GM19193 (cell line): ENCODE data around the gene WT1.

Source experiments
- POLR2A ChIP-seq: IDR thresholded peaks from 4 replicates; pipeline ENCODE4 v1.6.1; 2011; ENCODE audit not compliant: insufficient read depth, insufficient read length; ENCODE audit errors: extremely low read depth

Gene WT1

DNA sequence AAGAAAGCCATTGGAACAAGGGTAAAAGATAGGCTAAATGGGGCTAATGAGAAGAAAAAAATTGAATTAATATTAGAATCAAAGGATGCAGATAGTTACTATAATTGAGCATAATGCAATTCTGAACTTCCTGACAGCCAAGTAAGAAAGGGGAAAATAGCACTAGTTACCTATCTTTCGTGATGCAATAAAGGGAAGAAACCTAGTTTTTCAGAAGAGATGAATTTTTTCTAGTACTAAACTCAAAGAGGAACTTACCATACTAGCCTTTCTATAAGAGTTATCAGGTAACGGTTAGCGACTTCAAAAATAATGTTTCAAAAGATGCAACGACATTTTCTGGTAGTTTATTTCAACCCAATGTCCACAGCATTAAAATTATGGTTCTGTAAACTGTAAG is 8.8 kb upstream of the WT1 start:
- no peak for TF ChIP-seq POLR2A

DNA sequence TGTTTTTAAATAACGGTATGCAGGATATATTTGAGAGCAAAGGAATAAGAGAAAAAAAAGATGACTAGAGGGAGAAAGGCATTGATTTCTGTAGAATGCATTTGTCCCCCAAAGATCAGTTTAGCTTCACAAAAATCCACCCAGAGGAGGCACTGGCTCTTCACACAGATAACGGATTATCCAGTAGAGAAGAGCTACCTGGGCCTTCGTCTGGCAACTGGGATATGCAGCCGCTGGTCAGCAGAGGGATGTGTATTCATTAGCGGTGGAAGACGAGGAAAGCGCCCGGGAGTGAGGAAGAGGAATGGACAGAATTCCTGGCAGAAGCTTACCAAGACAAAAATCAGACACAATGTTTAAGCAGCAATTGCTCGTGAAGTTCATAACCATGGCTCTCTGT is 5.6 kb upstream of the WT1 start:
- TF ChIP-seq POLR2A, result no peak

DNA sequence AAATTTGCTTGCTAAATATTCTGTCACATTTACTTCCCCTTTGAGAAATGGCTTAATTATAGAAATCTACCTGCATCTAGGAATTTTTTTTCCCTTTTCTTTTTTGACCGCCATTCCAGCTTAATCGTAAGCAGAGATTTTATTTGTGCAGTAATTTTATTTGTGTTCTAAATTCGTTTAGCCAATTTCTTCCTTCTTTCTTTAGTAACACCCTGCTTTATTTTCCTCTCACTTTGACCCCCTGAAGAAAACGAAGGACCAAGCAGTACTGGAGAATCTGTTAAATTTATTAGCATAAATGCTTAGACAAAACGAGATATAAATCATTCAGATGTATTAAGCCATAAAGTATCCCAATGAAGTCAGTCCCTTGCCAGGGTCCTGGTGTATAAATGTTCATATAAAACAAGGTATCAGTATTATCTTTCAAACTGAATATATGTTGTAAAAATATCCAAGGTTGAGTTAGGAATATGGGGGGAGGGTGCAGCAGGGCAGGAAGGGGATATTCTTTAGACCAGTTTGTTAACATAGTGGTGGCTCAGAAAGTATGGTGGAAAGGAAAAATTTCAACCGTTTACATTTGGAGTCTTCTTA is 5.1 kb upstream of the WT1 start:
- TF ChIP-seq POLR2A, result no peak

DNA sequence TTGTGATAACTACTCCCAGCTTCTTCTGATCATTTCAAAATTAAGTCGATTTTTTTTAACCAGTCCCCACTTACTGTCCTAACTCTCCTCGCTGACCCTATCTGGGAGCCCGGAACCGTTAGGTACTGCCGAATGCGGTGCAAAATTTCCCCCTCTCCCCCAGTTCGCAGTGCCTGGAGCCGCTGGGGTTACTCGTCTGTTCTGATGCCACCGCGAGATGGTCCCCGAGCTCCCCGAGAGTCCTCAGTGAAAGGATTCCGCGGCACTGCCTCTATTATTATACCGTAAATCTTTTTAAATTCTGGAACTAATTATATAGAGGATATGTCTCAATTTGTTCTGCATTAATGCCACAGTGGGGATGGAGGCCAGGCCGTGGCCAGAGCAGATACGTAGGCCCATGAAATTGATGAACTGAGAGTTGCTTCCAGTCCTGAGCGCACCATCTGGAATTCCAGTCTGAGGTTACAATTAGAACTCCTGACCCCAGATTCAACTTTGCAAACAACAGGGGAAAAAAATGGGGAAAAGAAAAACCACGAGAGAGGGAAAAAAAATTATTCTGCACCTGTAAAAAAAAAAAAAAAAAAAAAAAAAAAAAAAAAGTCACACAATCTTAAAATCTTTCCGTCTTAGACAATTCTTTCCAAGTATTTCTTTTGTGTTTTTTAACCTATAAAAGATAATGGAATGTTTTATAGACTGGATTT is 4.3 kb upstream of the WT1 start:
- TF ChIP-seq POLR2A, result no peak

DNA sequence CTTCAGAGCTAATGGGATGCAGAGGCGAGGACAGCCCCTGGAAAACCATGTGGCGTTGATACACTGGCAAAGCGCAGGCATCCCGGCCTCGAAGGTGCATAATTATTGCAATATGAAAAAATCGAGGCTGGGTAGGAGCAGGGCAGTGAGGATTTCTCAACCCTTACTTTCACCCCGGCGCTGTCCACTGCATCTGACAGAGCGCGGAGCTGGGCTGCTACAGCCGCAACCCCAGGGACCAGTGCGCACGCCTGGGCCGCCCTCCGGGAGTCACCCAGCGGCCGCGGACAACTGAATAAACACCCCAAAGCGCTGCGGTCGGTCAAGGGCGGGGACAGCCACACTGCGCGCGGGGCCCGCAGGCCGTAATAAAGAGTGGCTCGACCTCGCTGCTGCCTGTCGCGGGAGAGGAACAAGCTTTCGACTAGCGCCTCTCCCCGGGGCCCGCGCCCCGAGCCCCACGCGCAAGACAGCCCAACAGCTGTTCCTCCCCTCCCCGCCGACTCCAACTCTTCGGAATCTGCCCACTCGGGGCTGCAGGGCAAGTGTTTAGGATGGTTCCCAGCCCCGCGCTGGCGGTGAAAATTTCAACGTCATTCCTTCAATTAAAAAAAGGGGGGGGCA is 3.6 kb upstream of the WT1 start:
- no peak for TF ChIP-seq POLR2A

DNA sequence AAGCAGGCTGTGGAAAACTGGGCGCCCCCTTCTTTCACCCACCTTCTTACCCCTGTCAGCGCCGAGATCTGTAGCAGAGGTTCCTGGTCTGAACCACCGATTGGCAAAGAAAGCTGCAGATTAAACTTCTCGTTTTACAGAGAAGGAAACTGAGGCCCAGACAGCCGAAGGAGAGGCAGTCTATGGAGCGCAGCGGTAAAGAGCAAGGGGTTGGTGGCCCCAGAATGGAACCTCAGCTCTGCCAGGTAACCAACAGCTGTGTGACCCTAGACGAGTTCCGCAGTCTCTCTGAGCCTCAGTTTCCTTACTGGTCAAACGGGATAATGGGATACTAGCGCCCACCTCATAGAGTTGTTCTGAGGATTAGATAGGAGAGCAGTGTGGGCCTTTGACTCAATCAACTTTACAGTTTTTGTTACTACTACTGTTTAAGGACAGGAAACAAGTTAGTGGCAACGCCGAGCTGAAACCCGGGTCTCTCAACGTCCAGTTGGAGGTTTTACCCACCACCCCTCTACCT is 3.1 kb upstream of the WT1 start:
- TF ChIP-seq POLR2A, result no peak

DNA sequence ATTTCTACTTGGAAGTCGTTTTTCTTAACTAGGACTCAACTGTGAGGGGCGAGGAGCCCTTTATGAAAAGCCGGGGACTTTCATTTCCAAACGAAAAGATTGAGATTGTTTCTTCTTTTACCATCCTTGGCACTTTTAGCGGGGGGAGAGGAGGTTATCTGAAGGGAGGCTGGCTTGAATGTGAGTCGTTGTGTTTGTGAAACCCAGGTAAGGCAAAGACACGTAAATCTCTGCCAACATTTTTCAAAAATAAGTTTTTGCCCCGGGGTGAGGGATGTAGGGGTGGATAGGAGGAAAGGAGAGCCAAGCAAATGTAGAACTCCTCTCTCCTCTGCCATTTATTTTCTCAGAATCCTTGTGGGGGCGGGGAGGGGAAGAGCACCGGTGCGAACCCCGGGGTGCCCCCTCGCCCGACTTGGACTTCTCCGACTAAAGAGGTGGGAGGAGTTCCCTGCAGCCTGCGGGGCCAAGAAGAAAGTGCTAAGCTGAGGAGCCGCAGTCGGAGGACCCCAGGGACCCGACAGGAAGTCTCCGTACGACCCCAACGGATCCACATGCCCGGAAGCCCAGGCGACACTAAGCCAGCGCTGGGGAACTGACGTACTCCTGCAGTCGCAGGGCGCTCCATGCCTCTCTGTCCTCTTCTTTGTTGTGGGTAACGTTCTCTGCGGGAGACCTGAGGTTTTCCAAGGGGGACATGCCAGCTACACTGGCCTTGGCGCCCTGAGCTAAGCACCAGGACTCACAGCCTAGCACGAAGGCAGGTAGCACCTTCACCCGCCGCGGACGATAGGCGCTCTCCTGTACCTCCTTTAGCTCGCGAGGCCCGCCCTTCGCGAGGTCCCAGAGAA is 2.4 kb upstream of the WT1 start:
- no peak for TF ChIP-seq POLR2A

DNA sequence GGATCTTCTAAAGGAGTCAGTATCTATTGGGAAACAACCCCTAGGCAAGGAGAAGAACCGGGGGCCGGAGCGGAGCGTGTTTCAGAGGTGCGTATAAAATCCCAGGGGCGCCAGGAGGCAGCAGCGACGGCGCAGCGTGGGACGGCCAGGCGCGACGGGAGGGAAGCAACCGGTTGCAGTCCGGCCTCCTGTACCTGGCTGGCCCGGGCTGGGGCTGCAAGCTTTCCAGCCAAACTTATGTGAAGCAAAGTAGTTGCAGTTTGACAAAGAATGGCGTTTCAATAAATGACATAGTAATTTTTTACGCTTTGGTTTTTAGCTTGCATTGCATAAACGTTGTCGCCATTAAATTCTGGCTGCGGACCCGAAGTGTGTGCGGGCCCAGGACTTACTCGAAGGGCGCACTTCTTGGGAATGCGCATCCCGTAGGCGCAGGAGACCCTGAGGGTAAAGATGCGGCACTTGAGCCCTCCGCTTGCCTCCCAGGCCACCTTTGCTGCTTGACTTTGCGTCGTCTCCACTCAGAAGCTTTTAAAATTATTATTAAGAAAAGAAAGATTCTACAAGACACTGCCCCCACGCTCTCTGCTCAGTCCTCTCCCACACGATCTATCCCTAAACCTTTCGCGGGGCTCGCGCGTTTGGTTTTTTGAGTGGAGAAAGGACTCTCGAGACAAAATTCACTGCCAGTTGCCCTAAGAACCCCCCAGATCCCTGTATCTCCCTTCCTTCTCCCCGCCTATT is 1.6 kb upstream of the WT1 start:
- TF ChIP-seq POLR2A, result no peak

DNA sequence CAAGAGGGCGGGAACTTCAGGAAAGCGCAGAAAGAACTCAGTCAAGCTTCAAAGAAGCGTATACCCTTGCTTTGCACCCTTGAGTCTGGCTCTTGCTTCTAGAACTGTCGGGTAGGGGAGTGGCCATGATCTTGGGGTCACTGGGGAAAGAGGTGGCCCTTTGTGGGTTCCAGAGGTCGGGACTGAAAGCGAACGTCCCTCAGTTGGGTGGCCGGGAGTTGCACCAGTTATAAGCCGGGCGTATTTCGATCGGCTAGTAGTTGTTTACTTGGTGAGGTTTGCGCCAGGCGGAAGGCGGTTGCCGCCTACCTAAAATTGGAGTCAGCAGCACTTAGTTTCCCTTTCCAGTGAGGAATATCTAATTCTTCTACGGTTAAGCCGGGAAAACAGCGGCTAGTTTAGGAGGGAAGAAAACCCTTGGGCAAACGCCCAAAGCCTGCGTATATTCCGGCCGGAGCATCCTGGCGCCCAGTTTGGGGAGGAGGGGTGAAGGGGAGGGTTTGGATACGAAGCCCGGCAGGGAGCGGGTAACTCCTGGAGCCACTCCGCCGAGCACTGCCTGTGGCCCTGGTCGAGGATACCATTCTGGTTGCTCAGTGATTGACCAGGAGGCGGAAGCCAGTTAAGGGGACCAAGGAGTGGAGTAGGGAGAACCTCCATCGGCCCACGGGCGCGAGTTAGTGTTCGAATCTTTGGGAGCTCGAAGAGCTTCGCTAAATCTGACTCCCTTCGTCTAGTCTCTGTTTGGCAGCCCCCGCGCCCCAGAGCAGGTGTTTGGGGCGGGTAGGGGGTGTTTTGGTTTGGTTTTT is 807 bp upstream of the WT1 start:
- no peak for TF ChIP-seq POLR2A

DNA sequence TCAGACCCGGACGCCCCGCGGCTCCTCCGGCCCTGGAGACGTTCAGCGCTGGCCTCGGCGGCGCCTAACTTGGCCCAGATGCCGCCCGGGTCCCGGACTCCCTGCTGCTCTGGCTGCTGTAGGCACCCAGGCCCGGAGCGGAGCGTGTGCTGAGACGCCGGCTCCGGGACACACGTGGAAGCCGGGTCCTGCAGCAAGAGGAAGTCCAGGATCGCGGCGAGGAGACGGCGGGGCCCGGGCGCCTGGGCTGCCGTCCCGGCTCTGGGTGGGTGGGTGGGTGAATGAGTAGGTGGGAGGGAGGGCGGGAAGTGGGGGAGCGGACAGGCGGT is 223 bp downstream of the WT1 start:
- TF ChIP-seq POLR2A, result no peak

DNA sequence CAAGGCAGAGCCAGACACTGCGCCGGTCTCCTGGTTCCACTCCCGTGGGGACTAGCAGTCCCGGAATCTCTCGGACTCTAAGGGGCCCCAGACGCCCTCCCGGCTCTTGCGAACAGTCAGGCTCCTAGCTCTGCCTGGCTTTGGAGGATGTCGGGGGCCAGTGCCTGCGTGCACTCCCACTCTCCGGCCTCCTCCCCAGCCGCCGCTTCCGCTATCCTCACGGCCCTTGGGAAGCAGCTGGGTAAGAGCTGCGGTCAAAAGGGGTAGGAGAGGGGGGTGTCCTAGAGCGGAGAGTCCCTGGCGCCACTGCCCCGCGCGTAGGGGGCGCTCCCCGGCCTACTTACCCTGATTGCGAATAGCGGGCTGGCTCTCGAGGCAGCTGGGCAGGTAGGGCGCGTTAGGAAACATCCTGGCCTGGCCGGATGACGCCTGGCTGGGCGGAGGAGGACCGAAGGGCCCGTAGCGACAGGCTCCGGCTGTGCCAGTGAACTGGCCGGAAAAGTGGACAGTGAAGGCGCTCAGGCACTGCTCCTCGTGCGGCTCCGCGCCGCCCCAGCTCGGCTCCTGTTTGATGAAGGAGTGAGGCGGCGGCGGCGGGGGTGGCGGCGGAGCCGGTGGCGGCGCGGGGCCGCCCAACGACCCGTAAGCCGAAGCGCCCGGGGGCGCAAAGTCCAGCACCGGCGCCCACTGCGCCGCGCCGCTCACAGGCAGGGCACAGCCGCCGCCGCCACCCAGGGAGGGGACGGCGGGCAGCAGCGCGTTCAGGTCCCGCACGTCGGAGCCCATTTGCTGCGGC is 785 bp downstream of the WT1 start:
- no peak for TF ChIP-seq POLR2A

DNA sequence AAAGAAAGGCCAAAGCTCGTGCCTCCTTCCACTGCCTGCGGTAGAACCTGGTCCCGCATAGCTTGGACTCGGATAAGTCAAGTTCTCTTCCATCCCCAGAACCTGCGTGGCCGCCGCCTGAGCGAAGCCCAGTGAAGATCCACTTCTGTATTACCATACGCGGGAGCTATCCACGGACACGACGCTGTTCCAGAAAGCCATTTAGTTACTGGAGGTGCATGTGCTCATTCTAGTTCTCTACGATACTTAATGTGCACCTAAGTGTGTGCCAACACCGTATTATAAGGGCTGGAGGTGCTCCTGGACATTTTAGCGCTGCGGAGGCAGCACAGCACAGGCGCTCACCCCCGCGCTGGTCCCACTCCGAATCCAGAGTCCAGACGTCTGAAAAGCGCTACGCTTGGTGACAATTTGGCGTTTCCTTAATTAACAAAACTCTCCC is 1.4 kb downstream of the WT1 start:
- no peak for TF ChIP-seq POLR2A
